Left lung (tissue), 10 donors: Measurements from ENCODE around the gene MYT1. TPM values are rescaled to one million over a fixed set of nuclear protein-coding genes. Genes with fewer than 3 reads are reported as not detected.
A peak's percentile ranks its signal among the peaks of the same experiment; 100 is the strongest.

Experiments used
- ATAC-seq: fragments of 200-7000 bp; cut with Tn5 transposase; one replicate; pipeline ENCODE4 v1.9.1; 2020; ENCODE audit warnings: moderate library complexity
- DNase-seq, 4 donors: peaks; one replicate each; pipeline ENCODE4 v3.0.0-alpha.2; 2013 to 2020
- H3K27ac ChIP-seq, 2 donors: fragments of 200-600 bp; sonication (generic) in 1 of 2; one replicate each; pipeline versions ENCODE4 v1.5.0 to v1.8.0; 2020 to 2021
- H3K27me3 ChIP-seq, 2 donors: fragments of 200-600 bp; sonication (generic) in 1 of 2; one replicate each; pipeline versions ENCODE4 v1.5.0 to v1.8.0; 2020 to 2021
- H3K36me3 ChIP-seq, 2 donors: fragments of 200-600 bp; sonication (generic) in 1 of 2; one replicate each; pipeline versions ENCODE4 v1.5.0 to v1.8.0; 2020 to 2021
- H3K4me1 ChIP-seq, 2 donors: fragments of 200-600 bp; one replicate each; pipeline ENCODE4 v1.8.0; 2021
- H3K4me3 ChIP-seq, 2 donors: fragments of 200-600 bp; sonication (generic) in 1 of 2; one replicate each; pipeline versions ENCODE4 v1.5.0 to v1.8.0; 2020 to 2021; ENCODE audit warnings: mild to moderate bottlenecking in 1 of 2
- H3K9me3 ChIP-seq, 2 donors: fragments of 200-600 bp; sonication (generic) in 1 of 2; one replicate each; pipeline versions ENCODE4 v1.5.0 to v1.8.0; 2020 to 2021
- CTCF ChIP-seq, 2 donors: fragments of 200-600 bp; sonication (generic) in 1 of 2; IDR thresholded peaks; one replicate each; pipeline versions ENCODE4 v1.5.0 to v1.8.0; 2021; ENCODE audit warnings: antibody characterized with exemption in 2 of 2
- intact Hi-C, 2 donors: fragments of 100-400 bp; cut with DNase I; formaldehyde crosslinking; loops; one replicate each; pipeline versions ENCODE4 v1.11.2 to v1.14.2; 2022
- polyA plus RNA-seq, 6 donors: library from polyadenylated mRNA; unstranded; fragments of 120-200 nt; gene quantifications; one replicate each; pipeline ENCODE4 v1.2.1, GENCODE V29; 2013; ENCODE audit not compliant: insufficient read length in 6 of 6
- total RNA-seq, 2 donors: library from RNA; stranded (reverse); fragmentation: NEBNext Ultra II Directional; extraction: Animal tissue kit (Norgen Biotek cat#: 25700); gene quantifications; one replicate each; pipeline ENCODE4 v1.2.1, GENCODE V29; 2021
- donor health status: DM: no; HTN: yes; CAD: no.
- donor health status: DM: no; HTN: no; CAD: no.

Gene MYT1
- total and polyA plus RNA-seq, 8 donors = 0.26 to 0.42 (median 0.32) TPM; not detected in 2

GRCh38 chr20:64239449-64240242 lies 75.4 kb downstream of the MYT1 start:
- H3K27me3 ChIP-seq = no peaks in the 10 kb centered on the region
- H3K4me1 ChIP-seq = no peaks in the 10 kb centered on the region
- TF ChIP-seq CTCF (IDR thresholded peaks at IDR 0.05) = no peak
- no peak for DNase-seq
- H3K36me3 ChIP-seq = no peaks in the 10 kb centered on the region
- H3K4me3 ChIP-seq = no peak overlapping the region
- intact Hi-C loops = no loop called here
- no peak overlapping the region for H3K27ac ChIP-seq
- no peaks in the 10 kb centered on the region for H3K9me3 ChIP-seq
- ATAC-seq = no peak

- Histone ChIP-seq H3K4me3 (no peak overlapping the region), H3K27ac (no peak overlapping the region), H3K27me3 (peaks cover 0 to 4% of the 10 kb centered on the region in 2 donors), H3K4me1 (no peaks in the 10 kb centered on the region), H3K36me3 (no peaks in the 10 kb centered on the region), H3K9me3 (no peaks in the 10 kb centered on the region)
- ATAC-seq (no peak), DNase-seq (no peak)
- intact Hi-C loops = no loop called here
- TF ChIP-seq CTCF (IDR thresholded peaks at IDR 0.05) = no peak
Observed at GRCh38 chr20:64240243-64241015, 76.2 kb downstream of the MYT1 start.

- no peak overlapping the region for H3K27ac ChIP-seq
- ATAC-seq (no peak), DNase-seq (no peak)
- intact Hi-C loops = no loop called here
- peaks cover 0 to 8% of the 10 kb centered on the region in 2 donors for H3K27me3 ChIP-seq
- H3K4me1 ChIP-seq = no peaks in the 10 kb centered on the region
- H3K4me3 ChIP-seq = no peak overlapping the region
- TF ChIP-seq CTCF (IDR thresholded peaks at IDR 0.05) = no peak
- H3K36me3 ChIP-seq = no peaks in the 10 kb centered on the region
- no peaks in the 10 kb centered on the region for H3K9me3 ChIP-seq
Observed at GRCh38 chr20:64241061-64241460, 76.8 kb downstream of the MYT1 start.

GRCh38 chr20:64242003-64242796 lies 77.9 kb downstream of the MYT1 start:
- Histone ChIP-seq H3K36me3 (no peaks in the 10 kb centered on the region), H3K27ac (no peak overlapping the region), H3K4me3 (no peak overlapping the region), H3K4me1 (no peaks in the 10 kb centered on the region), H3K9me3 (no peaks in the 10 kb centered on the region), H3K27me3 (peaks cover 0 to 16% of the 10 kb centered on the region in 2 donors)
- no peak for ATAC-seq
- no peak for TF ChIP-seq CTCF (IDR thresholded peaks at IDR 0.05)
- intact Hi-C loops = no loop called here
- DNase-seq = peak in 1 of 4 donors; percentile 56
